ENCODE results near the gene ISOC2. TPM values are rescaled to one million over a fixed set of nuclear protein-coding genes. Genes with fewer than 3 reads are reported as not detected.

ISOC2 gene
- total and polyA plus RNA-seq, 9 of the 15 experiments (the other 6 are each of a cell fraction or from before 2014, with no cell fraction given): 1.2 to 229 (median 58.3) TPM

GRCh38 chr19:55467236-55468053 lies 6.0 kb upstream of the ISOC2 start (continued):
- TF ChIP-seq, protein P1, sequence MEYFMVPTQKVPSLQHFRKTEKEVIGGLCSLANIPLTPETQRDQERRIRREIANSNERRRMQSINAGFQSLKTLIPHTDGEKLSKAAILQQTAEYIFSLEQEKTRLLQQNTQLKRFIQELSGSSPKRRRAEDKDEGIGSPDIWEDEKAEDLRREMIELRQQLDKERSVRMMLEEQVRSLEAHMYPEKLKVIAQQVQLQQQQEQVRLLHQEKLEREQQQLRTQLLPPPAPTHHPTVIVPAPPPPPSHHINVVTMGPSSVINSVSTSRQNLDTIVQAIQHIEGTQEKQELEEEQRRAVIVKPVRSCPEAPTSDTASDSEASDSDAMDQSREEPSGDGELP (CRISPR knock-in tag; IDR thresholded peaks at IDR 0.05; ENCODE audit: borderline replicate concordance): peak; percentile 77; the same call in 1 of the 2 replicates
- TF ChIP-seq ZNF77 (CRISPR knock-in tag; IDR thresholded peaks at IDR 0.05) (no peak), ZKSCAN1 (IDR thresholded peaks at IDR 0.05; ENCODE audit: low read depth, low read length) (no peak), BRD4 (IDR thresholded peaks at IDR 0.05) (no peak), MYBL2 (IDR thresholded peaks at IDR 0.05; ENCODE audit: low read depth) (no peak), MYBL2 (CRISPR knock-in tag; IDR thresholded peaks at IDR 0.05; ENCODE audit: borderline replicate concordance) (no peak), RNF2 (IDR thresholded peaks at IDR 0.05) (peak; percentile 63; the same call in 1 of the 2 replicates), CEBPG (CRISPR knock-in tag; IDR thresholded peaks at IDR 0.05) (peak; percentile 95), CEBPG (tag; conservative IDR thresholded peaks at IDR 0.05 in 1 of 2, IDR thresholded peaks at IDR 0.05 in 1 of 2) (peak; percentile 82 to 94), NR4A1 (CRISPR knock-in tag; IDR thresholded peaks at IDR 0.05) (no peak), NR4A1 (tag; IDR thresholded peaks at IDR 0.05) (peak; percentile 49; the same call in 1 of the 2 replicates), KDM1A (IDR thresholded peaks at IDR 0.05) (peak; percentile 87 to 95), NELFE (IDR thresholded peaks at IDR 0.05; ENCODE audit: insufficient read depth, insufficient read length) (no peak), HMGXB4 (CRISPR knock-in tag; IDR thresholded peaks at IDR 0.05) (0 out of 2 replicates have a peak, but pooled peaks have one; percentile 51), RBM22 (IDR thresholded peaks at IDR 0.05; ENCODE audit: low read depth, low read length, poor library complexity, severe bottlenecking) (no peak), ZNF583 (CRISPR knock-in tag; IDR thresholded peaks at IDR 0.05) (no peak), ZNF778 (CRISPR knock-in tag; IDR thresholded peaks at IDR 0.05) (no peak)
- TF ChIP-seq, protein P2, sequence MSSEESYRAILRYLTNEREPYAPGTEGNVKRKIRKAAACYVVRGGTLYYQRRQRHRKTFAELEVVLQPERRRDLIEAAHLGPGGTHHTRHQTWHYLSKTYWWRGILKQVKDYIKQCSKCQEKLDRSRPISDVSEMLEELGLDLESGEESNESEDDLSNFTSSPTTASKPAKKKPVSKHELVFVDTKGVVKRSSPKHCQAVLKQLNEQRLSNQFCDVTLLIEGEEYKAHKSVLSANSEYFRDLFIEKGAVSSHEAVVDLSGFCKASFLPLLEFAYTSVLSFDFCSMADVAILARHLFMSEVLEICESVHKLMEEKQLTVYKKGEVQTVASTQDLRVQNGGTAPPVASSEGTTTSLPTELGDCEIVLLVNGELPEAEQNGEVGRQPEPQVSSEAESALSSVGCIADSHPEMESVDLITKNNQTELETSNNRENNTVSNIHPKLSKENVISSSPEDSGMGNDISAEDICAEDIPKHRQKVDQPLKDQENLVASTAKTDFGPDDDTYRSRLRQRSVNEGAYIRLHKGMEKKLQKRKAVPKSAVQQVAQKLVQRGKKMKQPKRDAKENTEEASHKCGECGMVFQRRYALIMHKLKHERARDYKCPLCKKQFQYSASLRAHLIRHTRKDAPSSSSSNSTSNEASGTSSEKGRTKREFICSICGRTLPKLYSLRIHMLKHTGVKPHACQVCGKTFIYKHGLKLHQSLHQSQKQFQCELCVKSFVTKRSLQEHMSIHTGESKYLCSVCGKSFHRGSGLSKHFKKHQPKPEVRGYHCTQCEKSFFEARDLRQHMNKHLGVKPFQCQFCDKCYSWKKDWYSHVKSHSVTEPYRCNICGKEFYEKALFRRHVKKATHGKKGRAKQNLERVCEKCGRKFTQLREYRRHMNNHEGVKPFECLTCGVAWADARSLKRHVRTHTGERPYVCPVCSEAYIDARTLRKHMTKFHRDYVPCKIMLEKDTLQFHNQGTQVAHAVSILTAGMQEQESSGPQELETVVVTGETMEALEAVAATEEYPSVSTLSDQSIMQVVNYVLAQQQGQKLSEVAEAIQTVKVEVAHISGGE (CRISPR knock-in tag; IDR thresholded peaks at IDR 0.05): peak in 1 of 3 experiments; percentile 72; a peak in 2 of 6 replicates
- TF ChIP-seq, protein P3, sequence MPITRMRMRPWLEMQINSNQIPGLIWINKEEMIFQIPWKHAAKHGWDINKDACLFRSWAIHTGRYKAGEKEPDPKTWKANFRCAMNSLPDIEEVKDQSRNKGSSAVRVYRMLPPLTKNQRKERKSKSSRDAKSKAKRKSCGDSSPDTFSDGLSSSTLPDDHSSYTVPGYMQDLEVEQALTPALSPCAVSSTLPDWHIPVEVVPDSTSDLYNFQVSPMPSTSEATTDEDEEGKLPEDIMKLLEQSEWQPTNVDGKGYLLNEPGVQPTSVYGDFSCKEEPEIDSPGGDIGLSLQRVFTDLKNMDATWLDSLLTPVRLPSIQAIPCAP (CRISPR knock-in tag; IDR thresholded peaks at IDR 0.05; ENCODE audit: borderline replicate concordance): no peak
